Measurements from ENCODE around the gene VSX1. TPM values are rescaled to one million over a fixed set of nuclear protein-coding genes. Genes with fewer than 3 reads are reported as not detected.
A peak's percentile ranks its signal among the peaks of the same experiment; 100 is the strongest.

The VSX1 gene
- total RNA-seq, 4 donors from 2014 or later: not detected

DNA sequence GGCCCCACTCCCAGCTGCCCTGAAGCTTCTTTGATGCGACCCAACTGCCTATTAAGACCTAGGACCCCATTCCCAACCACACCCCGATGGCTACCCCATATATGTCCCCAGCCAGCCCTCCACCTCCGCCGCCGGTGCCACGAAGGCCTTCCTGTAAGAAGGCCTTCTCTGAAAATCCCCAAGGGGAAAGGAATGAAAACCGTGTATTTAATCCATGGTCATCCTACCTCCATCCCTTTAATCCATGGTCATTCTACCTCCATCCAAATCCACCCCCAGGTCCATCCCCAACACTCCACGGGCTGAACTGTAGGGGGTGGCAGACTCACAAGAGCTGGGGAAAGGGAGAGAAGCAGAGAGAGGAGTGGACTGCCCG is 545 bp upstream of the VSX1 start:
- TF ChIP-seq, protein P1, sequence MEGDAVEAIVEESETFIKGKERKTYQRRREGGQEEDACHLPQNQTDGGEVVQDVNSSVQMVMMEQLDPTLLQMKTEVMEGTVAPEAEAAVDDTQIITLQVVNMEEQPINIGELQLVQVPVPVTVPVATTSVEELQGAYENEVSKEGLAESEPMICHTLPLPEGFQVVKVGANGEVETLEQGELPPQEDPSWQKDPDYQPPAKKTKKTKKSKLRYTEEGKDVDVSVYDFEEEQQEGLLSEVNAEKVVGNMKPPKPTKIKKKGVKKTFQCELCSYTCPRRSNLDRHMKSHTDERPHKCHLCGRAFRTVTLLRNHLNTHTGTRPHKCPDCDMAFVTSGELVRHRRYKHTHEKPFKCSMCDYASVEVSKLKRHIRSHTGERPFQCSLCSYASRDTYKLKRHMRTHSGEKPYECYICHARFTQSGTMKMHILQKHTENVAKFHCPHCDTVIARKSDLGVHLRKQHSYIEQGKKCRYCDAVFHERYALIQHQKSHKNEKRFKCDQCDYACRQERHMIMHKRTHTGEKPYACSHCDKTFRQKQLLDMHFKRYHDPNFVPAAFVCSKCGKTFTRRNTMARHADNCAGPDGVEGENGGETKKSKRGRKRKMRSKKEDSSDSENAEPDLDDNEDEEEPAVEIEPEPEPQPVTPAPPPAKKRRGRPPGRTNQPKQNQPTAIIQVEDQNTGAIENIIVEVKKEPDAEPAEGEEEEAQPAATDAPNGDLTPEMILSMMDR (IDR thresholded peaks at IDR 0.05): no peak
- ATAC-seq (ENCODE audit: low FRiP score): no peak
- no peak for DNase-seq (ENCODE audit: low spot score)

DNA sequence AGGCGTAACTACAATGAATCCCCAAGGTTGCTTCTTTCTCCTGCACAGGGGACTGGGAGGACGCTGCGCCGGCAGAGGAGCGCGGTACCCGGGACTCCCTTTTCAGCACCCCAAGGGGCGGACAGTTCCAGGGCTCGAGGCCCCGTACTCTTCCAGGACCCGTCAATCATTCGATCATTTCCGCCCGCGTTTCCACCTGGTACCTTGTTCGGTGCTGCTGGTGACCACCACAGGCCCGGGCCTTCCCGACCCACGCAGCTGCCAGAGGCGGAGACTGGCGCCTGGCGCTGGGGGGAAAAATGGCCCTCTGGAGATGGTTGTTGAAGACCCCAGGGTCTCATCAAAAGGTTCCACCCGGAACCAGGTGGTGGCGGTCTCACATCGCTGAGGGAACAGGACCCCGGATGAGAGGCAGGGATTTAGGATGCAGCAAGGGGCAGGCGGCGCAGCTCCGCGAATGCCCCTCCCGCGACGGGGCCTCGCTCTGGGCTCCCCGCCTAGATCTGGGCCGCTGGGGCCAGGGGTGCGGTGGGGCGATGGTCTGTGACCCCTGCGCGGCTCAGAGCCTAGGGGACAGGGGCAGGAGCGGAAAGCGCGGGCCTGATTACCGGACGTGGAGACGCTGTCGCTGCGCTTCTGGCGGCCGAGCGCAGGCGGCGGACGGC is 744 bp downstream of the VSX1 start:
- ATAC-seq (ENCODE audit: low FRiP score): no peak

DNA sequence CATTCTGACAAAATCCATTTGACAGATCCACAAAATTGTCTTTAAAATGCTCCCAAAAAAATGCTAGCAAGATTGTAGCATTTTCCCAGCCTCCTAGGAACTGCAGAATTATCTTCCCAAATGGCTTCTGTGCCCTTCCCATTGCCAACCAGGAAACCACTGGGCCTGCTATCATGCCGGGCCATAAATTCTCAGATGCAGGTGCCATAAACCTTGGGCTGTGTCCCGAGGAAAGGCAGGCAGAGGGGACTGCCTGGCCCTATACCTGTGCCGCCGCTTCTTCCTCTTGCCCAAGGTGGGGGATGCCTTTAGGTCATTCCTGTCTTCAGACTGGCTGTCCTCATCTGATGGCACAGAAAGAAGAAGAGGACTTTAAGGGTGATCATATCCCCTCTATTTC is 2.8 kb downstream of the VSX1 start:
- no peak for ATAC-seq (ENCODE audit: low FRiP score)
- TF ChIP-seq, protein P1 (IDR thresholded peaks at IDR 0.05): no peak
- DNase-seq (ENCODE audit: low spot score): no peak

More for the DNA sequence above, 744 bp downstream of the VSX1 start:
- no peak for DNase-seq (ENCODE audit: low spot score)
- TF ChIP-seq, protein P1 (IDR thresholded peaks at IDR 0.05): no peak

DNA sequence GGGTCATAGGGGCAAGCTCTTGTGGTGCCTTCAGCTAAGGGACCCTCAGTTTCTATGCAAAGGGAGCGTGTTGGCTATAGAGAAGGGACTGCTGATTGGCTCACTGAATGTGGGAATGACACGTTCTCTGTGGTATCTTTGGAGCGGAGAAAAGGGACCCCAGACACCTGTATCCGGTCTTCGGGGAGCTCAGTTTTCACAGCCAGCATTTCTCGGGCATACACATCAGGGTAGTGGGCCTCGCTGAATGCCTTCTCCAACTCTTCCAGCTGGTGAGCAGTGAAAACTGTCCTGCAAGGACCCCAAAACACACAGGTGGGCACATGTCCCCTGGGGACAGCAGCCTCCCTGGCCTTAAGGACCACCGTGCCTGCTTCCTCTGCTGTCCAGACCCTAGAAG is 3.3 kb downstream of the VSX1 start:
- ATAC-seq (ENCODE audit: low FRiP score) (no peak), DNase-seq (ENCODE audit: low spot score) (no peak)
- TF ChIP-seq, protein P1 (IDR thresholded peaks at IDR 0.05): no peak

DNA sequence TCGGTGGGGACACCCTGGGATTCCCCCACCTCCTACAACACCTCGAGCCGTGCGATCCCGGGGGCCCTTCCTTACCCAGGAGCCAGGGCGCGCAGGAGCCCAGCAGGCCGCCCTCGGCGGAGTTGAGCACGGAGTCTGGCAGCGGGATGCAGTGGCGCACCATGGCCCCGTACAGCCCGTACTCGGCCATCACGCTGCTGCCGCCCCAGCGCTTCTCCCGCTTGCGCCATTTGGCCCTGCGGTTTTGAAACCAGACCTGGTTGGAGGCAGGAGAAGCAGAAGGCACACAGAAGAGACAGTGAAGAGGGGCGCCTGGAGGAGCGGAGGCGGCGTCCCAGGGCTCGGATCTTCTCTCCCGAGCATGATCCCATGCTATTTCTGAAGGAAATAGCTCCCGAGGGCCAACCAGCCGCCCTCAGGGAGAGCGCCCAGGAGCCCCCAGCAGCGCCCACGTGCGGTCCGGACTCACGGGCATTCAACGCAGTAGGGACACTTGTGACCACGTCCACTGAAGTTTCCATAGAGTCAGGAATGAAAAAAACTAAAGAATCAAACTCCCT is 4.3 kb downstream of the VSX1 start:
- TF ChIP-seq, protein P1 (IDR thresholded peaks at IDR 0.05): no peak
- DNase-seq (ENCODE audit: low spot score) (no peak), ATAC-seq (ENCODE audit: low FRiP score) (peak; percentile 58)

DNA sequence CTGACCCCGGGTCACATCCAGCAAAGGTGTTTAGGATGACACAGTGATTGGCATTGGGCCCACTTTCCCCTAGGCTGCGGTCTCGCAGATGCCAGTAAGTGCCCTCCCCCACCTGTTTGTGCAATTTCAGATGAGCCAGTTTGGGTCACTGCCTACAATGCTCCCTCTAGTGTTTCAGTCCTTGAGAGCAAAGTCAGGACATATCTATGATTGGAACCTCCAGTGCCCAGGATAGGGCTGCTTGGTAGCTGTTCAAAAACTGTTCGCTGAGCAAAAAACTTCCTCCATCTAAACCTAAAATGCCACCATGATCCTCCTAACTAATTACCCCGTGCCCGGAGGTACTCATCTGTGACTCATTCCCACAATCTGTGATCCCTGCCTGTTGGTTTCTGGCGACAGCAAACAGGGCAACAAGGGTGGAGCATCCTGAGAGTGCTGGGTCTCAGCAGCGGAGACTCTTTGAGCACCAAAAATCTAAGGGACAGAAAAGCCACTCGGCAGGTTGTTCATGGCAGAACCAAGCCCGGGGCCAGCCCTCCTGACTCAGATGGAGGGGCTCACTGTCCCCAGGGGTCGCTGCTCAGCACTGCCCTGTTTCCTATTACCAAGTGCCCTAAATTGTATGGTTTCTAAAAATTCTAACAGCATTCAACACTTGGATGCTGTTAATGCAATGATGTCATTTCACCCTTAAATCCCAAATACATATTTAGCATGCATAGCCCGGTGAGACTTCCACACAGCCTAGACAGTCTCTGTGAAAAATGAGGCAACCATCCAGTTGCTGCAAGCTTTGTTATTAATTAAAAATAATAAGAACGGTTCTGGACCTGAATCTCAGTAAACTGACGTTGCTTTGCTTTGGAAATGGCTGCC is 5.0 kb downstream of the VSX1 start:
- ATAC-seq (ENCODE audit: low FRiP score): no peak

More for the DNA sequence above, 5.0 kb downstream of the VSX1 start:
- TF ChIP-seq, protein P1 (IDR thresholded peaks at IDR 0.05): no peak
- no peak for DNase-seq (ENCODE audit: low spot score)
